A549 (cell line): ENCODE results near the gene MFAP2.

ENCODE experiments used
- CTCF ChIP-seq: fragments of >200 bp; sonication (Bioruptor Twin); formaldehyde crosslinking; IDR thresholded peaks from 3 replicates; pipeline ENCODE4 v1.5.1; 2016
- HOXA7 ChIP-seq: fragments of 250-450 bp; sonication (Bioruptor Pico); IDR thresholded peaks from 2 replicates; pipeline ENCODE4 v1.5.0; 2020; ENCODE audit warnings: mild to moderate bottlenecking, moderate library complexity
- PHF8 ChIP-seq: fragments of 200-600 bp; sonication (generic); IDR thresholded peaks from 2 replicates; pipeline ENCODE4 v1.6.1; 2016; ENCODE audit warnings: low read depth, mild to moderate bottlenecking, antibody characterized with exemption, moderate library complexity, borderline replicate concordance
- POLR2A ChIP-seq: IDR thresholded peaks from 2 replicates; pipeline ENCODE4 v1.6.1; 2012; ENCODE audit warnings: mild to moderate bottlenecking, low read length
- TFCP2L1 ChIP-seq: fragments of 250-450 bp; sonication (Bioruptor Pico); IDR thresholded peaks from 2 replicates; pipeline ENCODE4 v1.5.0; 2021; ENCODE audit warnings: mild to moderate bottlenecking

- no peak for TF ChIP-seq TFCP2L1 (CRISPR knock-in tag)
- TF ChIP-seq CTCF = no peak
- TF ChIP-seq POLR2A = no peak
- TF ChIP-seq HOXA7 (CRISPR knock-in tag) = no peak
- no peak for TF ChIP-seq PHF8
These were observed 37.0 kb upstream of the MFAP2 start for GRCh38 chr1:17017435-17017834.
